Measurements from ENCODE around the gene IL15RA. TPM values are rescaled to one million over a fixed set of nuclear protein-coding genes. Genes with fewer than 3 reads are reported as not detected.

Gene IL15RA
- total RNA-seq, 1 experiment from 2014 or later: 28.6 TPM

GRCh38 chr10:5905854-5906507, 71.4 kb downstream of the IL15RA start:
- no peaks in the 10 kb centered on the region for H3K27me3 Mint-ChIP-seq (ENCODE audit: unreplicated experiment)
- DNase-seq: no peak
- H3K4me3 Mint-ChIP-seq (ENCODE audit: low read depth, unreplicated experiment): no peak overlapping the region
- no peak overlapping the region for H3K27ac Mint-ChIP-seq (ENCODE audit: unreplicated experiment)
- peaks cover 27% of the 10 kb centered on the region for H3K36me3 Mint-ChIP-seq (ENCODE audit: insufficient read depth, unreplicated experiment)
- no peaks in the 10 kb centered on the region for H3K9me3 Mint-ChIP-seq (ENCODE audit: low read depth, unreplicated experiment)
- CTCF ChIA-PET: interaction anchor here (0.6 kb wide), 1 partner anchor 219 kb away, joined by 4 read pairs; no protein-coding TSS in a partner anchor
- TF ChIP-seq CTCF (IDR thresholded peaks at IDR 0.05; ENCODE audit: unreplicated experiment): no peak
- BruUV-seq (replicated peaks): no TSS peak
- H3K4me1 Mint-ChIP-seq (ENCODE audit: low read depth, unreplicated experiment): no peaks in the 10 kb centered on the region
- intact Hi-C loops (cut with micrococcal nuclease; ENCODE audit: unreplicated experiment): no loop called here

- intact Hi-C loops (cut with micrococcal nuclease; ENCODE audit: unreplicated experiment): no loop called here
- H3K36me3 Mint-ChIP-seq (ENCODE audit: insufficient read depth, unreplicated experiment): peaks cover 20% of the 10 kb centered on the region
- no peaks in the 10 kb centered on the region for H3K9me3 Mint-ChIP-seq (ENCODE audit: low read depth, unreplicated experiment)
These were observed 73.1 kb downstream of the IL15RA start for GRCh38 chr10:5904227-5904626.

GRCh38 chr10:5903563-5903962, 73.8 kb downstream of the IL15RA start:
- peaks cover 15% of the 10 kb centered on the region for H3K36me3 Mint-ChIP-seq (ENCODE audit: insufficient read depth, unreplicated experiment)
- DNase-seq: no peak
- H3K27me3 Mint-ChIP-seq (ENCODE audit: unreplicated experiment): no peaks in the 10 kb centered on the region
- CTCF ChIA-PET: no interaction called here
- no peak for TF ChIP-seq CTCF (IDR thresholded peaks at IDR 0.05; ENCODE audit: unreplicated experiment)
- intact Hi-C loops (cut with micrococcal nuclease; ENCODE audit: unreplicated experiment): no loop called here
- H3K4me1 Mint-ChIP-seq (ENCODE audit: low read depth, unreplicated experiment): no peaks in the 10 kb centered on the region
- no TSS peak for BruUV-seq (replicated peaks)
- no peak overlapping the region for H3K27ac Mint-ChIP-seq (ENCODE audit: unreplicated experiment)
- H3K4me3 Mint-ChIP-seq (ENCODE audit: low read depth, unreplicated experiment): no peak overlapping the region
- H3K9me3 Mint-ChIP-seq (ENCODE audit: low read depth, unreplicated experiment): no peaks in the 10 kb centered on the region

More at GRCh38 chr10:5904227-5904626, 73.1 kb downstream of the IL15RA start:
- TF ChIP-seq CTCF (IDR thresholded peaks at IDR 0.05; ENCODE audit: unreplicated experiment): no peak
- no peak for DNase-seq
- Mint-ChIP-seq H3K4me3 (ENCODE audit: low read depth, unreplicated experiment) (no peak overlapping the region), H3K27me3 (ENCODE audit: unreplicated experiment) (no peaks in the 10 kb centered on the region), H3K27ac (ENCODE audit: unreplicated experiment) (no peak overlapping the region), H3K4me1 (ENCODE audit: low read depth, unreplicated experiment) (no peaks in the 10 kb centered on the region)
- BruUV-seq (replicated peaks): no TSS peak
- CTCF ChIA-PET: no interaction called here

GRCh38 chr10:5902511-5903274, 74.7 kb downstream of the IL15RA start:
- no TSS peak for BruUV-seq (replicated peaks)
- Mint-ChIP-seq H3K36me3 (ENCODE audit: insufficient read depth, unreplicated experiment) (peaks cover 16% of the 10 kb centered on the region), H3K27me3 (ENCODE audit: unreplicated experiment) (no peaks in the 10 kb centered on the region), H3K4me3 (ENCODE audit: low read depth, unreplicated experiment) (no peak overlapping the region), H3K4me1 (ENCODE audit: low read depth, unreplicated experiment) (no peaks in the 10 kb centered on the region), H3K9me3 (ENCODE audit: low read depth, unreplicated experiment) (peaks cover 4% of the 10 kb centered on the region), H3K27ac (ENCODE audit: unreplicated experiment) (no peak overlapping the region)
- intact Hi-C loops (cut with micrococcal nuclease; ENCODE audit: unreplicated experiment): no loop called here
- TF ChIP-seq CTCF (IDR thresholded peaks at IDR 0.05; ENCODE audit: unreplicated experiment): no peak
- CTCF ChIA-PET: no interaction called here
- DNase-seq: no peak

Other genes starting within 250 kb of the IL15RA start
- gene GDI2, start 164.1 kb downstream of the IL15RA start, total RNA-seq (2022): 202 and 215 TPM in 2 replicates
- 7.7 and 8.7 TPM in 2 replicates for gene ANKRD16, start 87.7 kb downstream of the IL15RA start, total RNA-seq (2022)
- 77.3 and 79.4 TPM in 2 replicates for gene FBH1, start 87.3 kb downstream of the IL15RA start, total RNA-seq (2022)
- not detected in 2 replicates for gene IL2RA, start 84.8 kb upstream of the IL15RA start, total RNA-seq (2022)
- gene RBM17, start 111.5 kb upstream of the IL15RA start, total RNA-seq (2022): 133 and 139 TPM in 2 replicates
- gene PFKFB3, start 225.4 kb upstream of the IL15RA start, total RNA-seq (2022): 273 and 293 TPM in 2 replicates

All from Calu3 (cell line).